Measurements from ENCODE around the gene CCSER1. TPM values are rescaled to one million over a fixed set of nuclear protein-coding genes. Genes with fewer than 3 reads are reported as not detected.
"Not testable (repeated sequence)": the region's sequence is repeated elsewhere in the genome, so short reads cannot be mapped to it uniquely, and the experiment has no call there.

Gene CCSER1
- total and polyA plus RNA-seq, 2 experiments from 2014 or later, result not detected

- no peaks in the 10 kb centered on the region for H3K27me3 ChIP-seq (replicated peaks; ENCODE audit: insufficient read depth)
- H3K36me3 ChIP-seq (ENCODE audit: low read depth), result no peaks in the 10 kb centered on the region
- H3K4me3 ChIP-seq, result no peak overlapping the region
- H3K27ac ChIP-seq, result no peak overlapping the region
- H2AFZ ChIP-seq, result peak overlapping the region; percentile 64
- no peaks in the 10 kb centered on the region for H3K9me3 ChIP-seq (ENCODE audit: low read depth)
- no peaks in the 10 kb centered on the region for H3K79me2 ChIP-seq (ENCODE audit: insufficient read depth)
- H3K4me2 ChIP-seq (ENCODE audit: unreplicated experiment), result no peak overlapping the region
- in situ Hi-C loops (cut with MboI), result no loop called here
- no peaks in the 10 kb centered on the region for H3F3A ChIP-seq (ENCODE audit: insufficient read depth)
- H3K9me2 ChIP-seq (ENCODE audit: insufficient read depth), result no peaks in the 10 kb centered on the region
- H3K9ac ChIP-seq, result no peak overlapping the region
- no peaks in the 10 kb centered on the region for H3K4me1 ChIP-seq (ENCODE audit: insufficient read depth)
- WGBS, 2 experiments (ENCODE audit: low coverage in 1 of 2, low lambda C conversion rate in 2 of 2, missing lambda C conversion rate in 2 of 2), result 0 to 3% methylated on average over 3 of the region's 3 CpGs
- no peak for TF ChIP-seq EZH2phosphoT487 (IDR thresholded peaks at IDR 0.05; ENCODE audit: insufficient read depth, low read depth)
- no peak for TF ChIP-seq EZH2 (IDR thresholded peaks at IDR 0.05; ENCODE audit: insufficient read depth, poor library complexity, severe bottlenecking)
- H4K20me1 ChIP-seq (ENCODE audit: insufficient read depth), result no peaks in the 10 kb centered on the region
- DNase-seq, result peak; percentile 67
Observed at GRCh38 chr4:90357117-90357710, 230.0 kb downstream of the CCSER1 start.

GRCh38 chr4:90375081-90375480 lies 247.9 kb downstream of the CCSER1 start:
- TF ChIP-seq EZH2 (IDR thresholded peaks at IDR 0.05; ENCODE audit: insufficient read depth, poor library complexity, severe bottlenecking) (no peak), EZH2phosphoT487 (IDR thresholded peaks at IDR 0.05; ENCODE audit: insufficient read depth, low read depth) (no peak)
- 25 to 37% methylated on average over 2 of the region's 2 CpGs for WGBS, 2 experiments (ENCODE audit: low coverage in 1 of 2, low lambda C conversion rate in 2 of 2, missing lambda C conversion rate in 2 of 2)
- no peaks in the 10 kb centered on the region for H4K20me1 ChIP-seq (ENCODE audit: insufficient read depth)
- H3K79me2 ChIP-seq (ENCODE audit: insufficient read depth), result no peaks in the 10 kb centered on the region
- no peak overlapping the region for H3K4me3 ChIP-seq
- in situ Hi-C loops (cut with MboI), result no loop called here
- H3F3A ChIP-seq (ENCODE audit: insufficient read depth), result no peaks in the 10 kb centered on the region
- H3K4me2 ChIP-seq (ENCODE audit: unreplicated experiment), result no peak overlapping the region
- no peaks in the 10 kb centered on the region for H3K27me3 ChIP-seq (replicated peaks; ENCODE audit: insufficient read depth)
- H3K9ac ChIP-seq, result no peak overlapping the region
- H3K27ac ChIP-seq, result no peak overlapping the region
- H3K9me3 ChIP-seq (ENCODE audit: low read depth), result no peaks in the 10 kb centered on the region
- no peaks in the 10 kb centered on the region for H3K4me1 ChIP-seq (ENCODE audit: insufficient read depth)
- DNase-seq, result no peak
- no peaks in the 10 kb centered on the region for H3K36me3 ChIP-seq (ENCODE audit: low read depth)
- no peak overlapping the region for H2AFZ ChIP-seq
- H3K9me2 ChIP-seq (ENCODE audit: insufficient read depth), result no peaks in the 10 kb centered on the region

DNA sequence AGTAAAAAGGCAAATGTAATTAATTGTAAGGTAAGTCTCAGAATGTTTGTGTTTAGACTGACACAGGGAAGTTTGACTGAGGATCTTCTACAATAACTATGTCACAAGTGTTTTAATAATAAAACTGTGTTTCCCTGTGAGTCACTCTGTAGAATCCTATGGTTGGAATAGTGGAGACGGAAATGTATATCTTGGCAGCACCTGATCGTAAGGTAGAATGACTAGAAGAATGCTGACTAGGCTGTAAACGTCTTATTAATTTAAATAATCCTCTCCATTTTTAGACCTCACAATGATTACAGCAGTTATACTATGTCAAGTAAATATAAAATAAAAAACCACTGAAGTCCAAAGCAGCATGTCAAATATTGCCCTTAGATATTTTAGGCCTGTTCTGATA lies 266.0 kb downstream of the CCSER1 start:
- no peaks in the 10 kb centered on the region for H3F3A ChIP-seq (ENCODE audit: insufficient read depth)
- no peaks in the 10 kb centered on the region for H3K9me2 ChIP-seq (ENCODE audit: insufficient read depth)
- no peaks in the 10 kb centered on the region for H3K9me3 ChIP-seq (ENCODE audit: low read depth)
- H3K79me2 ChIP-seq (ENCODE audit: insufficient read depth), result no peaks in the 10 kb centered on the region
- no peak overlapping the region for H3K9ac ChIP-seq
- no peak overlapping the region for H2AFZ ChIP-seq
- no peaks in the 10 kb centered on the region for H3K36me3 ChIP-seq (ENCODE audit: low read depth)
- H4K20me1 ChIP-seq (ENCODE audit: insufficient read depth), result no peaks in the 10 kb centered on the region
- TF ChIP-seq EZH2 (IDR thresholded peaks at IDR 0.05; ENCODE audit: insufficient read depth, poor library complexity, severe bottlenecking) (no peak), EZH2phosphoT487 (IDR thresholded peaks at IDR 0.05; ENCODE audit: insufficient read depth, low read depth) (no peak)
- no peak for DNase-seq
- no peak overlapping the region for H3K27ac ChIP-seq
- H3K27me3 ChIP-seq (replicated peaks; ENCODE audit: insufficient read depth), result no peaks in the 10 kb centered on the region
- 36 to 47% methylated on average over 3 of the region's 3 CpGs for WGBS, 2 experiments (ENCODE audit: low coverage in 1 of 2, low lambda C conversion rate in 2 of 2, missing lambda C conversion rate in 2 of 2)
- in situ Hi-C loops (cut with MboI), result no loop called here
- H3K4me1 ChIP-seq (ENCODE audit: insufficient read depth), result no peaks in the 10 kb centered on the region
- no peak overlapping the region for H3K4me2 ChIP-seq (ENCODE audit: unreplicated experiment)
- H3K4me3 ChIP-seq, result no peak overlapping the region

- WGBS, 2 experiments (ENCODE audit: low coverage in 1 of 2, low lambda C conversion rate in 2 of 2, missing lambda C conversion rate in 2 of 2), result 24 to 25% methylated on average over 6 of the region's 6 CpGs
- no peak overlapping the region for H2AFZ ChIP-seq
Observed at GRCh38 chr4:90403781-90404180, 276.6 kb downstream of the CCSER1 start.

DNA sequence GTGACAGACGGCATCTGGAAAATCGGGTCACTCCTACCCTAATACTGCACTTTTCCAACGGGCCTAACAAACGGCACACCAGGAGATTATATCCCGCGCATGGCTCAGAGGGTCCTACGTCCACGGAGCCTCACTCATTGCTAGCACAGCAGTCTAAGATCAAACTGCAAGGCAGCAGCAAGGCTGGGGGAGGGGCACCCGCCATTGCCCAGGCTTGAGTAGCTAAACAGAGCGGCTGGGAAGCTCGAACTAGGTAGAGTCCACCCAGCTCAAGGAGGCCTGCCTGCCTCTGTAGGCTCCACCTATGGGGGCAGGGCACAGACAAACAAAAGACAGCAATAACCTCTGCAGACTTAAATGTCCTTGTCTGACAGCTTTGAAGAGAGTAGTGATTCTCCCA lies 280.7 kb downstream of the CCSER1 start:
- H3K9me3 ChIP-seq (ENCODE audit: low read depth); H3F3A ChIP-seq (ENCODE audit: insufficient read depth); H3K27me3 ChIP-seq (replicated peaks; ENCODE audit: insufficient read depth); H3K9me2 ChIP-seq (ENCODE audit: insufficient read depth); H2AFZ ChIP-seq; H3K9ac ChIP-seq; H3K27ac ChIP-seq; H3K4me2 ChIP-seq (ENCODE audit: unreplicated experiment); H3K4me1 ChIP-seq (ENCODE audit: insufficient read depth); H3K79me2 ChIP-seq (ENCODE audit: insufficient read depth); H4K20me1 ChIP-seq (ENCODE audit: insufficient read depth); H3K4me3 ChIP-seq; H3K36me3 ChIP-seq (ENCODE audit: low read depth); DNase-seq; in situ Hi-C loops (cut with MboI): not testable (repeated sequence)
- WGBS, 2 experiments (ENCODE audit: low coverage in 1 of 2, low lambda C conversion rate in 2 of 2, missing lambda C conversion rate in 2 of 2), result 49 to 53% methylated on average over 11 of the region's 11 CpGs

More at GRCh38 chr4:90403781-90404180, 276.6 kb downstream of the CCSER1 start:
- in situ Hi-C loops (cut with MboI), result no loop called here
- Histone ChIP-seq H3K9me3 (ENCODE audit: low read depth) (no peaks in the 10 kb centered on the region), H3K4me2 (ENCODE audit: unreplicated experiment) (no peak overlapping the region), H3K27me3 (replicated peaks; ENCODE audit: insufficient read depth) (no peaks in the 10 kb centered on the region), H4K20me1 (ENCODE audit: insufficient read depth) (no peaks in the 10 kb centered on the region), H3K27ac (no peak overlapping the region), H3K9ac (no peak overlapping the region), H3K4me3 (no peak overlapping the region), H3K4me1 (ENCODE audit: insufficient read depth) (no peaks in the 10 kb centered on the region), H3F3A (ENCODE audit: insufficient read depth) (no peaks in the 10 kb centered on the region), H3K9me2 (ENCODE audit: insufficient read depth) (no peaks in the 10 kb centered on the region), H3K36me3 (ENCODE audit: low read depth) (no peaks in the 10 kb centered on the region), H3K79me2 (ENCODE audit: insufficient read depth) (no peaks in the 10 kb centered on the region)
- no peak for TF ChIP-seq EZH2 (IDR thresholded peaks at IDR 0.05; ENCODE audit: insufficient read depth, poor library complexity, severe bottlenecking)
- no peak for TF ChIP-seq EZH2phosphoT487 (IDR thresholded peaks at IDR 0.05; ENCODE audit: insufficient read depth, low read depth)
- DNase-seq, result no peak

- H2AFZ ChIP-seq; H3K79me2 ChIP-seq (ENCODE audit: insufficient read depth); H3K27me3 ChIP-seq (replicated peaks; ENCODE audit: insufficient read depth); H3K36me3 ChIP-seq (ENCODE audit: low read depth); H3K9ac ChIP-seq; DNase-seq; H3K27ac ChIP-seq; H3F3A ChIP-seq (ENCODE audit: insufficient read depth); H3K9me2 ChIP-seq (ENCODE audit: insufficient read depth); H4K20me1 ChIP-seq (ENCODE audit: insufficient read depth); H3K9me3 ChIP-seq (ENCODE audit: low read depth); in situ Hi-C loops (cut with MboI); H3K4me3 ChIP-seq; H3K4me2 ChIP-seq (ENCODE audit: unreplicated experiment); H3K4me1 ChIP-seq (ENCODE audit: insufficient read depth): not testable (repeated sequence)
Observed at GRCh38 chr4:90412786-90413185, 285.6 kb downstream of the CCSER1 start.

Data from GM23248 (cell line).